GM21528 (cell line): ENCODE results near the gene TMEM131.
A peak's percentile ranks its signal among the peaks of the same experiment; 100 is the strongest.
"Not testable (repeated sequence)": the region's sequence is repeated elsewhere in the genome, so short reads cannot be mapped to it uniquely, and the experiment has no call there.

Experiments used
- ATAC-seq: cut with Tn5 transposase; IDR thresholded peaks from one replicate; pipeline ENCODE4 v1.9.1; 2021; ENCODE audit warnings: mild to moderate bottlenecking, moderate library complexity; ENCODE audit not compliant: unreplicated experiment, low FRiP score

Gene TMEM131

GRCh38 chr2:97871096-97871780 lies 124.5 kb downstream of the TMEM131 start:
- no peak for ATAC-seq

GRCh38 chr2:97870396-97870843 lies 125.3 kb downstream of the TMEM131 start:
- peak; percentile 97 for ATAC-seq

GRCh38 chr2:97869722-97870346 lies 125.9 kb downstream of the TMEM131 start:
- ATAC-seq: no peak

GRCh38 chr2:97868986-97869721 lies 126.6 kb downstream of the TMEM131 start:
- no peak for ATAC-seq

GRCh38 chr2:97863829-97864228 lies 131.9 kb downstream of the TMEM131 start:
- ATAC-seq: no peak

GRCh38 chr2:97861177-97861576 lies 134.6 kb downstream of the TMEM131 start:
- ATAC-seq: no peak

GRCh38 chr2:97858442-97858841 lies 137.3 kb downstream of the TMEM131 start:
- no peak for ATAC-seq

GRCh38 chr2:97857553-97857952 lies 138.2 kb downstream of the TMEM131 start:
- ATAC-seq: no peak

- not testable (repeated sequence) for ATAC-seq
These were observed 142.7 kb downstream of the TMEM131 start for GRCh38 chr2:97853057-97853456.

- no peak for ATAC-seq
These were observed 144.6 kb downstream of the TMEM131 start for GRCh38 chr2:97851172-97851571.

- no peak for ATAC-seq
These were observed 145.7 kb downstream of the TMEM131 start for GRCh38 chr2:97849881-97850528.

- no peak for ATAC-seq
These were observed 147.4 kb downstream of the TMEM131 start for GRCh38 chr2:97848306-97848705.

GRCh38 chr2:97846716-97847115 lies 149.0 kb downstream of the TMEM131 start:
- ATAC-seq: not testable (repeated sequence)

- no peak for ATAC-seq
These were observed 149.9 kb downstream of the TMEM131 start for GRCh38 chr2:97845818-97846217.

- no peak for ATAC-seq
These were observed 150.6 kb downstream of the TMEM131 start for GRCh38 chr2:97845133-97845532.

GRCh38 chr2:97844311-97844859 lies 151.4 kb downstream of the TMEM131 start:
- no peak for ATAC-seq

GRCh38 chr2:97840198-97840597 lies 155.6 kb downstream of the TMEM131 start:
- ATAC-seq: no peak

GRCh38 chr2:97834610-97835009 lies 161.1 kb downstream of the TMEM131 start:
- no peak for ATAC-seq

GRCh38 chr2:97831121-97831520 lies 164.6 kb downstream of the TMEM131 start:
- no peak for ATAC-seq

- ATAC-seq: not testable (repeated sequence)
These were observed 166.5 kb downstream of the TMEM131 start for GRCh38 chr2:97829255-97829654.

- not testable (repeated sequence) for ATAC-seq
These were observed 168.7 kb downstream of the TMEM131 start for GRCh38 chr2:97827013-97827412.
